SU-DHL-6 (cell line): ENCODE measurements around the gene AP5S1.
"Not testable (repeated sequence)": the region's sequence is repeated elsewhere in the genome, so short reads cannot be mapped to it uniquely, and the experiment has no call there.

Experiments used
- H2AFZ ChIP-seq: fragments of 200-600 bp; sonication (generic); 2 replicates; pipeline ENCODE4 v1.6.1; 2014; ENCODE audit warnings: low read depth, mild to moderate bottlenecking, moderate library complexity, mixed read lengths, antibody characterized with exemption, low read length; ENCODE audit not compliant: severe bottlenecking
- H3F3A ChIP-seq: fragments of 200-600 bp; shearing (Covaris generic); 2 replicates; pipeline ENCODE4 v1.6.0; 2016; ENCODE audit warnings: antibody characterized with exemption, mild to moderate bottlenecking; ENCODE audit not compliant: insufficient read depth
- H3K27ac ChIP-seq: fragments of 200-600 bp; sonication (generic); 2 replicates; pipeline ENCODE4 v1.5.1; 2016; ENCODE audit warnings: low read depth, mild to moderate bottlenecking, low read length, moderate library complexity, mixed read lengths
- H3K27me3 ChIP-seq: fragments of 200-600 bp; sonication (generic), shearing (Covaris generic); 2 replicates; pipeline ENCODE4 v1.6.0; 2014; ENCODE audit warnings: mild to moderate bottlenecking, low read length
- H3K36me3 ChIP-seq: fragments of 200-600 bp; sonication (generic); 2 replicates; pipeline ENCODE4 v1.6.1; 2014; ENCODE audit warnings: mild to moderate bottlenecking, low read length, mixed read lengths
- H3K4me2 ChIP-seq: fragments of 300-600, 200-600 bp; shearing (Covaris generic), sonication (generic); 2 replicates; pipeline ENCODE4 v1.6.0; 2014; ENCODE audit warnings: low read length, low read depth, mild to moderate bottlenecking; ENCODE audit not compliant: poor library complexity, severe bottlenecking
- H3K4me3 ChIP-seq: fragments of 200-600 bp; sonication (generic); 2 replicates; pipeline ENCODE4 v1.5.1; 2014; ENCODE audit warnings: antibody characterized with exemption, low read length, mild to moderate bottlenecking, mixed read lengths; ENCODE audit not compliant: insufficient read depth, poor library complexity, severe bottlenecking
- H3K79me2 ChIP-seq: fragments of 200-600 bp; sonication (generic); 2 replicates; pipeline ENCODE4 v1.6.1; 2014; ENCODE audit warnings: mild to moderate bottlenecking, low read length, moderate library complexity; ENCODE audit not compliant: insufficient read depth
- H3K9ac ChIP-seq: fragments of 200-600 bp; sonication (generic); 2 replicates; pipeline ENCODE4 v1.7.0; 2014; ENCODE audit warnings: mild to moderate bottlenecking, low read length
- H3K9me2 ChIP-seq: fragments of 200-600 bp; sonication (generic); replicated peaks from 2 replicates; pipeline ENCODE4 v1.6.1; 2014; ENCODE audit warnings: low read length; ENCODE audit not compliant: insufficient read depth
- H3K9me3 ChIP-seq: fragments of 200-600 bp; sonication (generic); 2 replicates; pipeline ENCODE4 v1.6.1; 2014; ENCODE audit warnings: low read length, mixed read lengths; ENCODE audit not compliant: insufficient read depth
- H4K20me1 ChIP-seq: fragments of 200-600 bp; sonication (generic); 2 replicates; pipeline ENCODE4 v1.6.1; 2014; ENCODE audit warnings: low read depth, mild to moderate bottlenecking, antibody characterized with exemption, low read length, moderate library complexity, mixed read lengths
- CTCF ChIP-seq: fragments of 200-600 bp; sonication (generic); IDR thresholded peaks from one replicate; pipeline ENCODE4 v1.5.1; 2017; ENCODE audit warnings: antibody characterized with exemption, mild to moderate bottlenecking, low read length, moderate library complexity; ENCODE audit not compliant: insufficient read depth, poor library complexity, severe bottlenecking
- EZH2phosphoT487 ChIP-seq: fragments of 200-600 bp; sonication (generic), shearing (Covaris generic); conservative IDR thresholded peaks from 2 replicates; pipeline ENCODE4 v1.6.1; 2018; ENCODE audit warnings: mild to moderate bottlenecking, antibody characterized with exemption, low read length, moderate library complexity, mixed read lengths

The AP5S1 gene

GRCh38 chr20:3825526-3825925 lies 5.2 kb downstream of the AP5S1 start:
- H3K9me3 ChIP-seq: no peaks in the 10 kb centered on the region
- no peak for TF ChIP-seq EZH2phosphoT487
- TF ChIP-seq CTCF: no peak
- H3F3A ChIP-seq: no peaks in the 10 kb centered on the region
- H3K27me3 ChIP-seq: no peaks in the 10 kb centered on the region
- H3K4me2 ChIP-seq: no peak overlapping the region
- H3K9me2 ChIP-seq: no peaks in the 10 kb centered on the region
- H3K9ac ChIP-seq: no peak overlapping the region
- H2AFZ ChIP-seq: no peak overlapping the region
- H4K20me1 ChIP-seq: no peaks in the 10 kb centered on the region
- H3K4me3 ChIP-seq: no peak overlapping the region
- no peaks in the 10 kb centered on the region for H3K36me3 ChIP-seq
- H3K27ac ChIP-seq: no peak overlapping the region
- peaks cover 8% of the 10 kb centered on the region; the same call in 1 of the 2 replicates for H3K79me2 ChIP-seq

DNA sequence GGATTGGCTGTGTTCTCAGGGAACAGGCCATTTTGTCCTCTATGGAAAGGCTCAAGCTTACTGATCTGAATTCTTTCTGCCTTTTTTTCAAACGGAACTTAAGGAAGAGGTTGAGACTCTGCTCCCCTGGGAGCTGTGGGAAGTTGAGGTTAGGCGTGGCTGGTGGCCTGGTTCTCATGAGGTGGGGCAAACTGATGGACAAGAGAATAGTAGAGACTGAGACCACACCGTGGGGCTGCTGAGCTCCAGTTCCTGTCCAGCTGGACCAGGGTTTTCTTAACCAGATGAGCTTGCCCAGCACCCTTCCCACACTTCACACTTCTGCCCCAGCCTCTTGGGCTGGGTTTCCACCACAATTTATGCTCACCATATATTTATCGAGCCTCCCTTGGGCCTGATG lies 6.1 kb downstream of the AP5S1 start:
- H3K9me2 ChIP-seq: no peaks in the 10 kb centered on the region
- no peak for TF ChIP-seq CTCF
- no peak for TF ChIP-seq EZH2phosphoT487
- H3K27ac ChIP-seq: no peak overlapping the region
- no peak overlapping the region for H3K9ac ChIP-seq
- no peaks in the 10 kb centered on the region for H3F3A ChIP-seq
- H3K36me3 ChIP-seq: no peaks in the 10 kb centered on the region
- H3K4me3 ChIP-seq: no peak overlapping the region
- no peak overlapping the region for H2AFZ ChIP-seq
- H3K9me3 ChIP-seq: no peaks in the 10 kb centered on the region
- peaks cover 3% of the 10 kb centered on the region; the same call in 1 of the 2 replicates for H3K79me2 ChIP-seq
- H4K20me1 ChIP-seq: no peaks in the 10 kb centered on the region
- no peak overlapping the region for H3K4me2 ChIP-seq
- no peaks in the 10 kb centered on the region for H3K27me3 ChIP-seq

DNA sequence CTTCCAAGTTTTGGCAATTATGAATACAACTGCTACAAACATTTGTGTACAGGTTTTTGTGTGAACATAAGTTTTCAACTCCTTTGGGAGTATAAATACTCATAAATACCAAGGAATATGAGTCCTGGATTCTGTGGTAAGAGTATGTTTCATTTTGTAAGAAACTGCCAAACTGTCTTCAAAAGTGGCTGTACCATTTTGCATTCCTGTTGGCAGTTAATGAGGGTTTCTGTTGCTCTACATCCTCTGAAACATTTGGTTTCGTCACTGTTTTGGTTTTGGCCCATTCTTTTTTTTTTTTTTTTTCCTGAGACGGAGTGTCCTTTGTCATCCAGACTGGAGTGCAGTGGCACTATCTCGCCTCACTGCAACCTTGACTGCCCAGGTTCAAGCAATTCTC lies 8.5 kb downstream of the AP5S1 start:
- no peaks in the 10 kb centered on the region for H3K9me3 ChIP-seq

GRCh38 chr20:3829891-3830290 lies 9.5 kb downstream of the AP5S1 start:
- H4K20me1 ChIP-seq, H3F3A ChIP-seq, H3K9me2 ChIP-seq, H3K27me3 ChIP-seq, H3K36me3 ChIP-seq, H3K4me3 ChIP-seq, H2AFZ ChIP-seq, H3K4me2 ChIP-seq, H3K9ac ChIP-seq, H3K9me3 ChIP-seq, H3K79me2 ChIP-seq, H3K27ac ChIP-seq: not testable (repeated sequence)

More for the DNA sequence above, 8.5 kb downstream of the AP5S1 start:
- H4K20me1 ChIP-seq: no peaks in the 10 kb centered on the region
- no peaks in the 10 kb centered on the region for H3F3A ChIP-seq
- no peak overlapping the region for H3K4me2 ChIP-seq
- no peaks in the 10 kb centered on the region for H3K79me2 ChIP-seq
- no peak overlapping the region for H3K27ac ChIP-seq
- H3K9me2 ChIP-seq: no peaks in the 10 kb centered on the region
- no peak overlapping the region for H3K9ac ChIP-seq
- no peaks in the 10 kb centered on the region for H3K36me3 ChIP-seq
- no peaks in the 10 kb centered on the region for H3K27me3 ChIP-seq
- no peak overlapping the region for H2AFZ ChIP-seq
- no peak overlapping the region for H3K4me3 ChIP-seq
- TF ChIP-seq CTCF (no peak), EZH2phosphoT487 (no peak)
